Measurements from ENCODE around the gene THAP2.

DNA sequence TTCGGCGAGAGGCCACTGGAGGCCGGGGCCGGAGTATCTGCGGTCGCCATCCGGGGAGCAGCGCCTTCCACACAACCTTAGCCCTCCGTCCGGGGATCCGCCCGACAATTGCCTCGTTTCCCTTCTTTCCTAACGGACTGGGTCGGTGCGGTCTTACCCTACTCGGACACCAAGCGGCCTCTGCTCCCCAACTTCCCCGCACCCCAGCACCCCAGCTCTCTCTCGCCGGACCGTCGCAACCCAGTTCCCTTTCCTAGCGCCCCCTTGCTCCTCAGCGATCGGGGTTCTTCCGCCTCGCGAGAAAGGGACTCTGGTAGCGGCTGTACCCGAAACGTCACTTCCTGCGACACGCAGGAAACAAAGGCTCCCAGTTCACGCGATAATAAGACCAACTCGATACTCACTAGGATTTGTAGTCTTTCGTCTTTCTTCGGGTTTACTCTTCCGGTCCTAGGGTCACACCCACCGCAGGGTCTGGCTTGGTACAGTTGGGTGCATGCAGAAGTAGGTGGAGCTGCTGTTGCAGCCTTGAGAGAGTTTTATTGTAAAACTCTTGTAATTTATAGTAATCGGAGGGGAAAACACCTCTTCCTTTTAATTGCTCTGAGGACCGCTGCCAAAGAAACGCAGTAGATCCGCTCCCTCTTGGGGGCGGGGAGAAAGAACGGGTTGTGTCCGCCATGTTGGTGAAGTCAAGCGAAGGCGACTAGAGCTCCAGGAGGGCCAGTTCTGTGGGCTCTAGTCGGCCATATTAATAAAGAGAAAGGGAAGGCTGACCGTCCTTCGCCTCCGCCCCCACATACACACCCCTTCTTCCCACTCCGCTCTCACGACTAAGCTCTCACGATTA, at the start of gene THAP2, which contains the start of gene ZFC3H1:
- TF ChIP-seq, protein P1, sequence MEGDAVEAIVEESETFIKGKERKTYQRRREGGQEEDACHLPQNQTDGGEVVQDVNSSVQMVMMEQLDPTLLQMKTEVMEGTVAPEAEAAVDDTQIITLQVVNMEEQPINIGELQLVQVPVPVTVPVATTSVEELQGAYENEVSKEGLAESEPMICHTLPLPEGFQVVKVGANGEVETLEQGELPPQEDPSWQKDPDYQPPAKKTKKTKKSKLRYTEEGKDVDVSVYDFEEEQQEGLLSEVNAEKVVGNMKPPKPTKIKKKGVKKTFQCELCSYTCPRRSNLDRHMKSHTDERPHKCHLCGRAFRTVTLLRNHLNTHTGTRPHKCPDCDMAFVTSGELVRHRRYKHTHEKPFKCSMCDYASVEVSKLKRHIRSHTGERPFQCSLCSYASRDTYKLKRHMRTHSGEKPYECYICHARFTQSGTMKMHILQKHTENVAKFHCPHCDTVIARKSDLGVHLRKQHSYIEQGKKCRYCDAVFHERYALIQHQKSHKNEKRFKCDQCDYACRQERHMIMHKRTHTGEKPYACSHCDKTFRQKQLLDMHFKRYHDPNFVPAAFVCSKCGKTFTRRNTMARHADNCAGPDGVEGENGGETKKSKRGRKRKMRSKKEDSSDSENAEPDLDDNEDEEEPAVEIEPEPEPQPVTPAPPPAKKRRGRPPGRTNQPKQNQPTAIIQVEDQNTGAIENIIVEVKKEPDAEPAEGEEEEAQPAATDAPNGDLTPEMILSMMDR (IDR thresholded peaks at IDR 0.05), result peak in 1 of 7 experiments; percentile 27
- TF ChIP-seq POLR2A (IDR thresholded peaks at IDR 0.05) (peak in 2 of 4 donors; percentile 97), POLR2AphosphoS5 (IDR thresholded peaks at IDR 0.05) (peak; percentile 95 to 99 (median 98)), EP300 (IDR thresholded peaks at IDR 0.05) (no peak)
